HG03354 (cell line): Measurements from ENCODE around the gene RPUSD2.

Experiments
- ATAC-seq: cut with Tn5 transposase; IDR thresholded peaks from one replicate; pipeline ENCODE4 v1.9.1; 2021; ENCODE audit warnings: mild to moderate bottlenecking; ENCODE audit not compliant: unreplicated experiment, poor library complexity, severe bottlenecking

Gene RPUSD2

GRCh38 chr15:40603935-40604334 is 34.8 kb downstream of the RPUSD2 start:
- no peak for ATAC-seq

GRCh38 chr15:40613080-40613479 is 44.0 kb downstream of the RPUSD2 start:
- no peak for ATAC-seq

- ATAC-seq: no peak
Measured at GRCh38 chr15:40618023-40618422, 48.9 kb downstream of the RPUSD2 start.

GRCh38 chr15:40618906-40619305 is 49.8 kb downstream of the RPUSD2 start:
- no peak for ATAC-seq

GRCh38 chr15:40623361-40623760 is 54.3 kb downstream of the RPUSD2 start:
- ATAC-seq: no peak
